Smooth muscle cell of the brain vasculature (primary cell): ENCODE data around the gene RXFP4.
"Not testable (repeated sequence)": the region's sequence is repeated elsewhere in the genome, so short reads cannot be mapped to it uniquely, and the experiment has no call there.

ENCODE experiments used
- DNase-seq: peaks from one replicate; pipeline ENCODE4 v3.0.0-alpha.2; 2012; ENCODE audit warnings: low read depth, low spot score

RXFP4 gene

GRCh38 chr1:155978325-155978972 is 37.0 kb downstream of the RXFP4 start, which contains the start of gene ARHGEF2:
TSS of gene ARHGEF2 (minus strand) at chr1:155978547. CDS start at chr1:155978427, 120 bp downstream.
- DNase-seq: no peak

DNA sequence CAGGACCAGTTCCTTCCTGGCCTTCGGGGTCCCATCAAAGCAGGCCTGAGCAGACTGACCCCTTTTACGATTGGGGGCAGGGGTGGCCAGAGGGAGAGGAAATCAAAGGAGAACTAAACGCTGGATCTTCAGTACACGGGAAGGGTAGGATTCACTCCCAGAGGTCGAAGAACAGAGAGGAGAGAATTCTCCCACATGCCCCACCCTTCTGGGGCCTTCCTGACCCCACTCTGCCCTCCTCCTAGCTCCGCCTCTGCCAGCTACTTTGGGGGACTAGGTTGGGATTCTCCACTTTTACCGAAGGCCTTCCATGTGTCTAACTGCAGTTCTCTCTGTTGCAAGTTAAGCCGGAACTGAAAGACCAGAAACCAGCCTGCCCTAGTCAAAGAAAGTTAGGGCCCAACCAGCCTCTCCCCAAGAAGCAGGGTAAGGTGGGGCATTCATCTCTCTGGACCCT is 37.6 kb downstream of the RXFP4 start:
- DNase-seq: no peak

- DNase-seq: no peak
These were observed 38.3 kb downstream of the RXFP4 start for GRCh38 chr1:155979597-155980343.

DNA sequence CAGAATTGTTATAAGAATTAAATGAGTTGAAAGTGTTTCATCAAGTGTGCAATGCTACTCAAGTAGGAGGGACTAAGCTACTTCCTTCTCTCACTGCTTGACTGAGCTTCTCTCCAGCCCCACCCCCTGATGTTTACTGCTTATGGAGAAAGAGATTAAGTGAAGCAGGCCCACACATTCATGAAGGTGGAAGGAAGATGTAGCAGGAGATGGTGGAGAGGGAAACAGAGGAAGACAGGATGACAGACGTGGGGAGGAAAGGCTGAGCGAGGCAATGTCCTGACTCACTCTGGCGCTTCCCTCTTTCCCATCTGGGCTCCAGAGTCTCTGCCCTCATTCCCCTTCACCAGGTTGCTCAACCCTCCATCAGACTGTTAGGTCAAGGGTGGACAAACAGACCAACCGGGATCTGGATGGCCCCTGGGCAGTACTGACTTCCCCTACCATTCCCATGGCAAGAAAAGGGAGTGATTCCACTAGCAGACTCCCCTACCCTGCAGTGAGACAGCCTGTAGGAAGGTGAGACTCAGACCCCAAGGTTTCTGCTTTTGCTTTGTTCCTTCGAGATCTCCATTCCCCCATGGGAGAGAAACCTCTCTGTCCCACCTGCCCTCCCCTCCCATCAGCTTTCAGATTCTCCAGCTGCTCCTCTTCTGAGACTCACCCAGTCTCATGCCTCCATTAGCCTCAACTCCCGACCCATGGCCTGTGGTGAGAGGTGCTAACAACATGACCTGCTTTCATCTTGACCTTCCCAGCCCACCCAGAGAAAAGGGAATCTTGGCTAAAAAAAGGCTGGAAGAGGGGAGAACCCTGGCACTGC is 40.0 kb downstream of the RXFP4 start:
- DNase-seq: no peak

DNA sequence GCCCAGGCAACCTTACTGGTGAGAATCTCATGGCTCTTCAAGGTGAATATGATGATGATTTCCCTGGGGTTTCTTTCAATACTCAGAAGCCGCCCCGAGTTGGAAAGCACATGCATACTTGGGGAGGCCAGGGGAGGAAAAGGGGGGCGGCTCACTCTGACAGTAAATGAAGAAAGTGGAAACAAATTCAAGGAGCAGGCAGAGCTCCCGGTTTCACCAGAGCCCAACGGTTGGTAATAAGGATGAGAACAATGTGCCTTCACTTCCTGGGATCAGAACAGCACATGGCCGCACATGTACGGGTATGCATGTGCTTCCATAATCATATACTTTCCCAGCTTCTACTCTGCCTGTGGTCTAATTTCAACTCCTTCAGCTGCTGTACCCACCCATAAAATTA is 40.7 kb downstream of the RXFP4 start:
- DNase-seq: no peak

DNA sequence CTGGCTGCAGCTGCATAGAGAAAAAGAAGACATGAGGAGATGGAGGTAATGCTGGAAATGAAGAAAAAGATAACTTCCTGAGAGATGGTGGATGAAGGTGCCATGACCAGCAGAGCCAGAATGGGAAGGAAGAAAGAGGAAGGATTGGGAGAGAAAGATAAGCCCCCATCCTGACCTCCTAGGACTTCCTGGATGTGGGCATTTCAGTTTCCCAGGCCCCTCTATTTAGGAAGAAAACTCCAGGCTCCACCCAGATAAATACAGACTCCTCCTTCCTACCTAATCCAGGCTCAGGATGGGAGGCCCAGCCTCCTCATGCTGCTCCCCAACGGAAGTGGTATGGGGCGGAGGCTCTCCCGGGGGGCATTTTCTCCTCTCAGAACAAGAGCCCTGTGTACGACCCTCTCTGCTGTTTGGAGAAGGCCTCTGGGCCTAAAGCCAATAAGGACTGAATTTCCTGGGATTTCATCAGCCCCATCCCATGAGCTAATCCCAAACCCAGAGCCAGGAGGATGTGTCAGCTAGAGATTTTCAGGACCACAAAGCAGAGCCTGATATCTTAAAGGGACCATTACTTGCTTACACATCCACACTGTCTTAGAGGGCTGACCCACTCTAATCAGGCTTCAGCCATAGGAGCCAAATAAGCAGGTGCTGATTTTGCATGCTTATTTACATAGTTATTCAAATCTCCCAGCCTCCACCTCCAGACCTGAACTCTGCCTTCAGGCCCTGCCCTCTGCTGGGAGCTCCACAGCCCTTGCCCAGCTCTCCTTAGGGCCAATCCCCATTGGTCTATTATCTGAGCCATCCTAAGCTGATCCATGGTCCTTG is 42.0 kb downstream of the RXFP4 start:
- DNase-seq: no peak

DNA sequence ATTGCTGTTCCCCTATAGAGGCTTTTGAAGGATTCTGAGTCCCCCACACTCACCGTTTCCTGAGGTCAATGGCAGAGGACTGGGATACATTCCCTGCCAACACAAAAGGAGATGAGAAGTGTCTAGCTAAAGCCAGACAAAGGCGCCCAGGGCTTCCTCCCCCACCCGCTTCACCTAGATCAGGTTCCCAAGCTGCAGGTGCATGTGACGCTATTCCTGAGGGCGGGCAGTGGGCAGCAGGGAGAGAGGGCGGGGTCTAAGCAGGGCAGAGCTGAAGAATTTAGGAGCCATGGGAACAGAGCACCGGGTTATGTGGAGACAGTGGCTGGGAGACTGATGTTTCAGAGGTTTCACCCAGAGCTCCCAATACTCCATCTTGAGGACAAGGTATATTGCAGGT is 42.9 kb downstream of the RXFP4 start:
- no peak for DNase-seq

- not testable (repeated sequence) for DNase-seq
These were observed 43.6 kb downstream of the RXFP4 start for GRCh38 chr1:155984903-155985645.

DNA sequence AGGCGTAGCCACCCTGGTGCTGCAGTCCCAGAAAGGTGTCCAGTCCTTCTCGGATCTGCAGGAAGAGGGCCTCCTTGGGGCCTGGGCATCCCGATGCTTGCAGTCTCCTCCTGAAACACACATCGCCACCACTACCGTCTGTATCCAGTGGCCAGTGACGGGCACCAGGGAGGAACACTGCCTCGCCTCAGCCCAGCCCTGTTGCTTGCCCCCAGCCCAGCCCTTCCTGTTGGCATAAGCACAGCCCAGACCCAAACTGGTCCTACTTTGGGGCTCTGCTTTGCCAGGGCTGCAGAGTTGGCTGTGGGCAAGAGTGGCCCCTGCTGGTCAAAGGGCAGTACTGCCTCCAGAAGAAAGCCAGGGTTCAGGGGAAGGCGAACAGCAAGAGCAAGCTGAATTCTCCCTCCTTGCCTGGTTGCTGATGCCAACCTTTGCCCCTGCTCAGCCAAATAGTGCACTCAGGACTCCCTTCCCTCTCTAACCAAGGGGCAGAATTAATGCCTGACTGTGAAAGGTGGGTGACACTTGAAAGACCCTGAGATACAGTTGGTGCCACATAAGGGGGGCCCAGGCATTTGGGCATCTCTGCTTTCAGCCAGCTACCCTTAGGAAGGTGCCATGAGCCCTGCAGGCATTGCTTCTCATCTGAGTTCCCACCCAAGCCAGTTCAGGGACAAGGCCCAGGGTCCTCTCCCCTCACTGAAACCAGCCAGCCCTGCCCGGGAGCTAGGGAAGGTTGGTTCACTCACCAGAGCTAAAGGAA is 48.0 kb downstream of the RXFP4 start:
- DNase-seq: no peak

DNA sequence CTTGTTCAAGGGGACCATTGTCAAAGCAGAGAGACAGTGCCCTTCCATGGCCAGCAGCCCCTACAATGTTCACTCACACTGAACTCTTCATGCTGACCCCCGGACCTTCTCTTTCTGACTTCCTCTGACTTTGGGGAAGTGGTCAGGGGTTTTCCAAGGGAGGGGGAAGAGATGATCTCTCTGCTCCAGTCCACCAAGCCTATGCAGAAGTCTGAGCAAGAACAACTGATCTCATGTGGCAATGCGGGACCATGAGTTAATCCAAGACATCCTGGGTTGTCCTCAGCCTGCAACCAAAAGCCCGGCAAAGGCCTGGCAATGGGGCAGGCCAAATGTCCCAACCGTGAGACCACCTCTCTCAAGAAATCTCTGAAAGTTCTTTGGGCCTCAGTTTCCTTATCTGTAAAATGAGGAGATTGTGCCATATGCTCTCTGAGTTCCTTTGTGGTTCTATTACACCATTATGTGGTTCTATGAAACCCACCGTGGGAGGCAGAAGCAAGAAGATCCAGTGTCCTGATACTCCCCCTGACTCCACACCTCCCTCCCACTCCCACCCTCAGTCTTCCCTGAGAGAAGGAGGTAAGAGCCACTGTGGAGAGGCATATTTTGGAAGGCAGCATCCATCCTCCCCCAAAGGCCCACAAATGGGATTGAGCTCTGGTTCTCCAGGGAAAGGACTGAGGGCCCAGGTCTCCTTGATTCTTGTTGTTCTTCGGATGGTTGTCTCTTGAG is 48.7 kb downstream of the RXFP4 start:
- no peak for DNase-seq
